SW 1271 (cell line): Measurements from ENCODE around the gene XBP1.
"Not testable (repeated sequence)": the region's sequence is repeated elsewhere in the genome, so short reads cannot be mapped to it uniquely, and the experiment has no call there.

Experiments
- DNase-seq, 2 experiments: peaks; one replicate each; lab custom pipeline; 2025; lab: John Stamatoyannopoulos, UW

XBP1 gene

GRCh38 chr22:28817919-28818859, 17.8 kb upstream of the XBP1 start:
- no peak for DNase-seq

- DNase-seq = no peak
Observed at GRCh38 chr22:28817064-28817463, 16.7 kb upstream of the XBP1 start.

DNA sequence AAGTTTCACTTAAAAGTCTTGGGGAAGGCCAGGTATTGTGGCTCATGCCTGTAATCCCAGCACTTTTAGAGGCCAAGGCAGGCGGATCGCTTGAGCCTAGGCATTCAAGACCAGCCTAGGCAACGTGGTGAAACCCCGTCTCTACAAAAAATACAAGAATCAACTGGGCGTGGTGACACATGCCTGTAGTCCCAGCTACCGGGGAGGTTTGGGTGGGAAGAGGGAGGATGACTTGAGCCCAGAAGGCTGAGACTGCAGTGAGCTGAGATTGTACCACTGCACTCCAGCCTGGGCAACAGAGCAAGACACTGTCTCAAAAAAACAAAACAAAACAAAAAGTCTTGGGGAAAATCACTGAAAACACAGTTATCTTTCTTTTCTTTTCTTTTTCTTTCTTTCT, 15.4 kb upstream of the XBP1 start:
- no peak for DNase-seq

GRCh38 chr22:28815111-28815510, 14.7 kb upstream of the XBP1 start:
- no peak for DNase-seq

GRCh38 chr22:28813772-28814518, 13.6 kb upstream of the XBP1 start:
- DNase-seq = no peak

DNA sequence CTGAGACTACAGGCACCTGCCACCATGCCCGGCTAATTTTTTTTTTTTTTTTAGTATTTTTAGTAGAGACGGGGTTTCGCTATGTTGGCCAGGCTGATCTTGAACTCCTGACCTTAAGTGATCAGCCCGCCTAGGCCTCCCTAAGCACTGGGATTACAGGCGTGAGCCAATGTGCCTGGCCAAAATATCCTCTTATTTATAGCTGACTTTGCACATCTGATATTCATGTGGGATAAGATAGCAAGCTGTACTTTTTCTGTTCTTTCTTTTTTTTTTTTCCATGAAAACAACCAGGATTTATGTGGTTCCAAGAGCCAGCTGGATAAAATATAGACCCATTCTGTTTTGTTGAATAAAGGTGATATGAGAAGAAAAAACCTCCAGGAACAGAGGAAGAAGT, 12.1 kb upstream of the XBP1 start:
- no peak for DNase-seq

GRCh38 chr22:28810821-28811491, 10.6 kb upstream of the XBP1 start:
- no peak for DNase-seq

GRCh38 chr22:28808716-28809355, 8.5 kb upstream of the XBP1 start:
- DNase-seq = no peak

- DNase-seq = not testable (repeated sequence)
Observed at GRCh38 chr22:28805426-28805825, 5.1 kb upstream of the XBP1 start.

GRCh38 chr22:28802595-28803123, 2.3 kb upstream of the XBP1 start:
- no peak for DNase-seq

- DNase-seq = no peak
Observed at GRCh38 chr22:28801845-28802594, 1.7 kb upstream of the XBP1 start.

- DNase-seq = peak in 1 of 2 experiments; percentile 10
Observed at GRCh38 chr22:28799606-28800307, 612 bp downstream of the XBP1 start.

GRCh38 chr22:28798810-28799605, 1.4 kb downstream of the XBP1 start:
- DNase-seq = peak in 1 of 2 experiments; percentile 46

- no peak for DNase-seq
Observed at GRCh38 chr22:28795932-28796856, 4.2 kb downstream of the XBP1 start.

DNA sequence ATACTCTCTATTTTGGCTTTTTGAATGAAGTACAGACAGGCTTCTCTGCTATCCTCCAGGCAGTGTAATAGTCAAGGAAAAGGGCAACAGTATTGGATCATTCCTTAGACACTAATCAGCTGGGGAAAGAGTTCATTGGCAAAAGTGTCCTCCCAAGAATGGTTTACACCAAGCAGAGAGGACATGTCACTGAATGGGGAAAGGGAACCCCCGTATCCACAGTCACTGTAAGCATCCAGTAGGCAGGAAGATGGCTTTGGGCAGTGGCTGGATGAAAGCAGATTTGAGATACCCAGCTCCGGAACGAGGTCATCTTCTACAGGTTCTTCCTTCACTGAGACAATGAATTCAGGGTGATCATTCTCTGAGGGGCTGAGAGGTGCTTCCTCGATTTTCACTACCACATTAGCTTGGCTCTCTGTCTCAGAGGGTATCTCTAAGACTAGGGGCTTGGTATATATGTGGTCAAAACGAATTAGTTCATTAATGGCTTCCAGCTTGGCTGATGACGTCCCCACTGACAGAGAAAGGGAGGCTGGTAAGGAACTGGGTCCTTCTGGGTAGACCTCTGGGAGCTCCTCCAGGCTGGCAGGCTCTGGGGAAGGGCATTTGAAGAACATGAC, 5.2 kb downstream of the XBP1 start:
- DNase-seq = no peak

DNA sequence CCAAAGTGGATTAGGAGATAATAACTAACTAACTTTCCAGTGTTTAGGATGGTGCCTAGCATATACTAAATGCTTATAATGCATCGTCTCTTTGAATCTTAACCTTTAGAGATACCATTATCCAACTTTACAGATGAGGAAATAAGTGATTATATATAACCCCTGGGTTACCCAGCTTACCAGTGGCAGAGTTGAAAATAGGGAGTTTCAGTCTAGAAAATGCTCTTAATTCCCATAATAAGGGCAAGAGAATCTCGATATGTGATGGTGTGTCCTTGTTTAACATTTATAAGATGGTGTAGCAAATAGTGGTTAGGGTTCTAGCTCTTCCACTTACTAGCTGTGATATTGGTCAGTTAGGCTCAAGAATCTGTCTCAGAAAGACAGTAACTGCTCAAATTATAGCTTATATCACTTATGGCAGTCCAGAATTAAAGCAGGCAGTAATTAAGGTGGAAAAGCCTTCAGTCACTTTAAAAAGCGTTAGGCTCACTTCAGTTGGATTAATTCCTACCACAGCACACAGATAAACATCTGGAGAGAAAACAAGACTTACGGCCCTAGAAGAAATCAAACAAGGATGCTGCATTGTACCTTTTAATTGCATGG, 6.3 kb downstream of the XBP1 start:
- DNase-seq = no peak
